ENCODE results near the gene TRIM38.

TRIM38 gene

GRCh38 chr6:25958700-25959162 lies 3.9 kb upstream of the TRIM38 start:
- no peak for TF ChIP-seq RARB (CRISPR knock-in tag; IDR thresholded peaks at IDR 0.05)
- no peak for TF ChIP-seq CREB5 (CRISPR knock-in tag; IDR thresholded peaks at IDR 0.05; ENCODE audit: low read depth)
- no peak for TF ChIP-seq SNAI2 (CRISPR knock-in tag; IDR thresholded peaks at IDR 0.05)
- TF ChIP-seq ZNF8 (CRISPR knock-in tag; IDR thresholded peaks at IDR 0.05): no peak
- TF ChIP-seq ZNF70 (CRISPR knock-in tag; IDR thresholded peaks at IDR 0.05): no peak
- TF ChIP-seq GLIS3 (CRISPR knock-in tag; IDR thresholded peaks at IDR 0.05): no peak
- no peak for TF ChIP-seq TCF4 (CRISPR knock-in tag; IDR thresholded peaks at IDR 0.05; ENCODE audit: borderline replicate concordance)
- no peak for TF ChIP-seq CSRNP3 (CRISPR knock-in tag; IDR thresholded peaks at IDR 0.05)
- TF ChIP-seq OSR1 (CRISPR knock-in tag; IDR thresholded peaks at IDR 0.05): no peak
- no peak for TF ChIP-seq ZNF565 (CRISPR knock-in tag; conservative IDR thresholded peaks at IDR 0.05; ENCODE audit: low read depth)
- no peak for TF ChIP-seq TSHZ2 (CRISPR knock-in tag; IDR thresholded peaks at IDR 0.05)
- TF ChIP-seq ZFP30 (CRISPR knock-in tag; IDR thresholded peaks at IDR 0.05): no peak

GRCh38 chr6:25959890-25960536 lies 2.6 kb upstream of the TRIM38 start:
- no peak for ATAC-seq
- TF ChIP-seq PPARA (CRISPR knock-in tag; IDR thresholded peaks at IDR 0.05; ENCODE audit: borderline replicate concordance) (no peak), TOX (CRISPR knock-in tag; IDR thresholded peaks at IDR 0.05; ENCODE audit: borderline replicate concordance) (no peak), BACH2 (CRISPR knock-in tag; IDR thresholded peaks at IDR 0.05; ENCODE audit: borderline replicate concordance) (no peak), ZC3H10 (CRISPR knock-in tag; IDR thresholded peaks at IDR 0.05) (no peak), TSHZ2 (CRISPR knock-in tag; IDR thresholded peaks at IDR 0.05) (no peak), CREB5 (CRISPR knock-in tag; IDR thresholded peaks at IDR 0.05; ENCODE audit: low read depth) (no peak), ARNTL (CRISPR knock-in tag; IDR thresholded peaks at IDR 0.05; ENCODE audit: borderline replicate concordance, low read depth) (no peak), ISL1 (CRISPR knock-in tag; IDR thresholded peaks at IDR 0.05) (no peak), ZNF565 (CRISPR knock-in tag; conservative IDR thresholded peaks at IDR 0.05; ENCODE audit: low read depth) (no peak), PATZ1 (CRISPR knock-in tag; IDR thresholded peaks at IDR 0.05; ENCODE audit: borderline replicate concordance) (no peak), RARB (CRISPR knock-in tag; IDR thresholded peaks at IDR 0.05) (no peak), ZNF70 (CRISPR knock-in tag; IDR thresholded peaks at IDR 0.05) (no peak), CSRNP3 (CRISPR knock-in tag; IDR thresholded peaks at IDR 0.05) (no peak), ZFP3 (CRISPR knock-in tag; IDR thresholded peaks at IDR 0.05) (no peak), ZFP30 (CRISPR knock-in tag; IDR thresholded peaks at IDR 0.05) (no peak)

More at GRCh38 chr6:25958700-25959162, 3.9 kb upstream of the TRIM38 start:
- ATAC-seq: no peak

Data from SK-N-SH treated with all-trans-retinoic acid at 6 μM for 48 hours (cell line).